ENCODE measurements around the gene OSMR.
"Not testable (repeated sequence)": the region's sequence is repeated elsewhere in the genome, so short reads cannot be mapped to it uniquely, and the experiment has no call there.

OSMR gene

GRCh38 chr5:38854907-38855306 is 9.1 kb downstream of the OSMR start:
- no peak overlapping the region for H3K4me3 ChIP-seq (replicated peaks in 1 of 2; ENCODE audit: low read depth in 2 of 2, low read length in 2 of 2)
- TF ChIP-seq, protein P1, sequence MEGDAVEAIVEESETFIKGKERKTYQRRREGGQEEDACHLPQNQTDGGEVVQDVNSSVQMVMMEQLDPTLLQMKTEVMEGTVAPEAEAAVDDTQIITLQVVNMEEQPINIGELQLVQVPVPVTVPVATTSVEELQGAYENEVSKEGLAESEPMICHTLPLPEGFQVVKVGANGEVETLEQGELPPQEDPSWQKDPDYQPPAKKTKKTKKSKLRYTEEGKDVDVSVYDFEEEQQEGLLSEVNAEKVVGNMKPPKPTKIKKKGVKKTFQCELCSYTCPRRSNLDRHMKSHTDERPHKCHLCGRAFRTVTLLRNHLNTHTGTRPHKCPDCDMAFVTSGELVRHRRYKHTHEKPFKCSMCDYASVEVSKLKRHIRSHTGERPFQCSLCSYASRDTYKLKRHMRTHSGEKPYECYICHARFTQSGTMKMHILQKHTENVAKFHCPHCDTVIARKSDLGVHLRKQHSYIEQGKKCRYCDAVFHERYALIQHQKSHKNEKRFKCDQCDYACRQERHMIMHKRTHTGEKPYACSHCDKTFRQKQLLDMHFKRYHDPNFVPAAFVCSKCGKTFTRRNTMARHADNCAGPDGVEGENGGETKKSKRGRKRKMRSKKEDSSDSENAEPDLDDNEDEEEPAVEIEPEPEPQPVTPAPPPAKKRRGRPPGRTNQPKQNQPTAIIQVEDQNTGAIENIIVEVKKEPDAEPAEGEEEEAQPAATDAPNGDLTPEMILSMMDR (IDR thresholded peaks at IDR 0.05; ENCODE audit: low read depth, low read length) = no peak
- no peak for DNase-seq (ENCODE audit: low read depth in 2 of 2)

DNA sequence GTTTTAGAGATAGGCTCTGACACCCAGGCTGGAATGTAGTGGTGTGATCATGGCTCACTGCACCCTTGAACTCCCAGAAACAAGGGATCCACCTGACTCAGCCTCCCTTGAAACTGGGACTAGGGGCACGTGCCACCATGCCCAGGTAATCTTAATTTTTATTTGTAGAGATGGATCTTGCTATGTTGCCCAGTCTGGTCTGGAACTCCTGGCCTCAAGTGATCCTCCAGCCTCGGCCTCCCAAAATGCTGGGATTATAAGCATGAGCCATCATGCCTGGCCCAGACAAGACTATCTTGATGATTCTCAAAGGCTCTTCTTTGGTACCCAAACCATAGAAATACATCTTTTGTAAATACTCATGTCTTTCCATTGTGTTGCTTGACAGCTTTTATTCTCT is 10.8 kb downstream of the OSMR start:
- no peak for DNase-seq (ENCODE audit: low read depth in 2 of 2)
- no peak overlapping the region for H3K4me3 ChIP-seq (replicated peaks in 1 of 2; ENCODE audit: low read depth in 2 of 2, low read length in 2 of 2)
- TF ChIP-seq, protein P1 (IDR thresholded peaks at IDR 0.05; ENCODE audit: low read depth, low read length) = no peak

GRCh38 chr5:38858839-38859238 is 13.0 kb downstream of the OSMR start:
- no peak overlapping the region for H3K4me3 ChIP-seq (replicated peaks in 1 of 2; ENCODE audit: low read depth in 2 of 2, low read length in 2 of 2)
- TF ChIP-seq, protein P1 (IDR thresholded peaks at IDR 0.05; ENCODE audit: low read depth, low read length) = no peak

DNA sequence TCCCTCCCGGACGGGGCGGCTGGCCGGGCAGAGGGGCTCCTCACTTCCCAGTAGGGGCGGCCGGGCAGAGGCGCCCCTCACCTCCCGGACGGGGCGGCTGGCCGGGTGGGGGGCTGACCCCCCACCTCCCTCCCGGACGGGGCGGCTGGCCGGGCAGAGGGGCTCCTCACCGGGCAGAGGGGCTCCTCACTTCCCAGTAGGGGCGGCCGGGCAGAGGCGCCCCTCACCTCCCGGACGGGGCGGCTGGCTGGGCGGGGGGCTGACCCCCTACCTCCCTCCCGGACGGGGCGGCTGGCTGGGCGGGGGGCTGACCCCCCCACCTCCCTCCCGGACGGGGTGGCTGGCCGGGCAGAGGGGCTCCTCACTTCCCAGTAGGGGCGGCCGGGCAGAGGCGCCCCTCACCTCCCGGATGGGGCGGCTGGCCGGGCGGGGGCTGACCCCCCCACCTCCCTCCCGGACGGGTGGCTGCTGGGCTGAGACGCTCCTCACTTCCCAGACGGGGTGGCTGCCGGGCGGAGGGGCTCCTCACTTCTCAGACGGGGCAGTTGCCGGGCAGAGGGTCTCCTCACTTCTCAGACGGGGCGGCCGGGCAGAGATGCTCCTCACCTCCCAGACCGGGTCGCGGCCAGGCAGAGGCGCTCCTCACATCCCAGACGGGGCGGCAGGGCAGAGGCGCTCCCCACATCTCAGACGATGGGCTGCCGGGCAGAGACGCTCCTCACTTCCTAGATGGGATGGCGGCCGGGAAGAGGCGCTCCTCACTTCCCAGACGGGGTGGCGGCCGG is 16.4 kb downstream of the OSMR start:
- not testable (repeated sequence) for DNase-seq (ENCODE audit: low read depth in 2 of 2); H3K4me3 ChIP-seq (replicated peaks in 1 of 2; ENCODE audit: low read depth in 2 of 2, low read length in 2 of 2)

More at GRCh38 chr5:38858839-38859238, 13.0 kb downstream of the OSMR start:
- DNase-seq (ENCODE audit: low read depth in 2 of 2) = no peak

DNA sequence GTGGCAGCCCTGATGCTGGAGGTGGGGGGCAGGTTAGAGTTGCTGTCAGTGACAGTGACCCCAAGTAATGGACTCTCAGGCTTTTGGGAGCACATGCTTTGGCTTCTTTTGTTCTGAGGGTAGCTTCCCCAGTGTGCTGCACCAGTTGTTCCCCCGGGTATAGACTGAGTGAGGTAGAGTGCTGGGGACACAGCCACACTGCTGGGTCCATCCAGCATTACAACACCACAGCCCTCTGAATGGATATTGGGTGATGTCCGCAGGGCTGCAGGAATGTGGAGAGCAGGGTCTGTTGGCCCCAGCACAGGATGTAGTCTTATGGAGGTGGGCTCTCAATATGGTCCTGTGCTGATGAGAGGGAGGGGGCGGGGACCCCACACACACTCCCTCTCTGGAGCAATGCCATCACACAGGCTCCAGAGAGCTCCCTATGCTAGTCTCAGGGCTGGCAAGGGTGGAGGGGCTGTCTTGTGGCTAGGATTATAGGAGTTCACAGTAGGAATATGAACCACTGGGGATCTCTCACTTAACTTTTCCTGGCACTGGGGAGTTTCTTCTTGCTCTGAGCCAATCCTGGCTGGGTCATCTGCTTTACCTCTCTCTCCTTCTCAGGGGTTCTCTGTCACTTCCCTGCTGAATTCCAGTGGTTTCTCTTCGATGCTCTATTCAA is 20.7 kb downstream of the OSMR start:
- no peak overlapping the region for H3K4me3 ChIP-seq (replicated peaks in 1 of 2; ENCODE audit: low read depth in 2 of 2, low read length in 2 of 2)
- TF ChIP-seq, protein P1 (IDR thresholded peaks at IDR 0.05; ENCODE audit: low read depth, low read length) = no peak
- peak in 1 of 2 donors; percentile 47 for DNase-seq (ENCODE audit: low read depth in 2 of 2)

DNA sequence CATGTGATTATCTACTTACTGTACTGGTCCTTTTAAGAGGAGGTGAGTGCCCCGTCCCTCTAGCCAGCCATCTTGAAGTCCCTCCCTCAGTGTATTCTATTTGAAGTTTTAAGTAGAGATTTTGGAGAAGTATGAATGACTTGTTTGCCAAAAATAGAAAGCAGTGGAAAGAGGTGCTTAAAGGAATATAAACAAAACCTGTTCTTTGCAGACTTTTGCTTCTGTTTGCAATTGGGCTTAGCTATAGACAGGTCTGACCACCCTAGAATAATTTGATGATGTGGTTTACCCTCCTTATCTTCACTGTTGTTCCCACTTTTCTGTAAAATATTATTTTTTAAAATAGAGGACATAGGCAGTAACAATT is 21.2 kb downstream of the OSMR start:
- DNase-seq (ENCODE audit: low read depth in 2 of 2) = no peak
- no peak overlapping the region for H3K4me3 ChIP-seq (replicated peaks in 1 of 2; ENCODE audit: low read depth in 2 of 2, low read length in 2 of 2)
- TF ChIP-seq, protein P1 (IDR thresholded peaks at IDR 0.05; ENCODE audit: low read depth, low read length) = no peak

- TF ChIP-seq, protein P1 (IDR thresholded peaks at IDR 0.05; ENCODE audit: low read depth, low read length) = no peak
- DNase-seq (ENCODE audit: low read depth in 2 of 2) = peak in 1 of 2 donors; percentile 55
- H3K4me3 ChIP-seq (replicated peaks in 1 of 2; ENCODE audit: low read depth in 2 of 2, low read length in 2 of 2) = no peak overlapping the region
Measured at GRCh38 chr5:38867416-38867815, 21.6 kb downstream of the OSMR start.

Data from cardiac fibroblast (primary cell).